NCI-H1417 (cell line): Measurements from ENCODE around the gene PDGFD.
A peak's percentile ranks its signal among the peaks of the same experiment; 100 is the strongest.

ENCODE experiments used
- DNase-seq, 3 experiments: peaks; one replicate each; lab custom pipeline; 2025; lab: John Stamatoyannopoulos, UW

PDGFD gene

DNA sequence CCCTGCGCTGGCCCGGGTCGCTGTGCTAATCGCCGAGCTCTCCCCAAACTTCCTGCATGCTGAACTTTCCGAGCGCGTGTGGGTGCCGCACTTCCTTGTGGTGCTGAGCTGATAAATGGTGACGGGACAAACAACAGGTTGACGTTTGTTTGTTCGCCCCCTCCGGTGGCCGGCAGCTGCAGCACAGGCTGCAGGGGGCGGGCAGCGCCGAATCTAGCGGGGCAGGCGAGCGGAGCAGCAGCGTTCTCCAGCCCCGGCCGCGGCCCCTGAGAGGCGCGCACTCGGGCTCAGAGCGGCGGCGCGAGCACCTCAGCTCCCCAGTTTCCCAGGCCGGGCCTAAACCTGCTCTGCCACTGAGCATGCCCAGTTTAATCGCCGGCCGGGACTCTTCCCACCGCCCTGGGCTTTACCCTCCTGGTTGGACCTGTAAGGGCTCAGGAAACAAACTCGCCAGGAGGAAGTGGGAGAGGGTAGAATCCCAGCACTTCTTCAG, at the start of gene PDGFD:
Gene PDGFD (minus strand): TSS at position 120 of the 493 bp plus-strand sequence.
- peak in 2 of 3 experiments; percentile 46 to 65 for DNase-seq

DNA sequence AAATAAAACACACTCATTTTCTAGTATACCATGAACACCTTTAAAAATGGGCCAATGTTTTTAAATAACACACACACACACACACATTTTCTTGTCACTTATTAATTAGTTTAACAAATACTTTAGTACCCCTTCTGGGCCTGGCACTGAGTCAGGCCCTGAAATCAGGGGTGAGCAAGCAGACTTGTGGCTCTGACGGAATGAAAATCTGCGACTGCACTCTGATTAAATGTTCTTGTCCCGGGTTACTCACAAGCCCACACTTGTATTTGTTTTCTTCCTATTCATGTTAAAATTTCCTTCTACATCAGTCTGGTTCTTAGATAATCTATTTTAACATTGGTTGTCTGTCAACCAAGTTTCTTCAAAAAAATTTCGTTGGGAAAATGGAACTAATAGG, 43.0 kb upstream of the PDGFD start:
- DNase-seq, result no peak

DNA sequence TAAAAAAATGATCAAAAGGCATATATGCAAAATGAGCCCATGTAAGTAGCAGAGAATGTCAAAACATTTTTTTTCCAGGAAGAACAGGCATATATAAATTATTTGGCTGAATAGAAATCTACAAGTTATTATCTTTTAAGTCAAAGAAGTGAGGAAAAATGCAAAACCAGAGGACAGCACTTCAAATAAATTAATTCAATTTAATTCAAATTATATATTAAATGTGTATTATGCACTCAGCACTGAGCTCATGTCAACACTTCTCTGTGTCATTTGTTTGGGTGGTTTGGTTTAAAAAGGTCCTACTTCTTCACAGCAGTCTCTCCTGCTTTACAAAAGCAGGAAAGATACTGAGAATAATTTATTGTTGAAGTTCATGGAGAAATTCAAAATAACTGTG, 41.9 kb upstream of the PDGFD start:
- DNase-seq, result no peak

DNA sequence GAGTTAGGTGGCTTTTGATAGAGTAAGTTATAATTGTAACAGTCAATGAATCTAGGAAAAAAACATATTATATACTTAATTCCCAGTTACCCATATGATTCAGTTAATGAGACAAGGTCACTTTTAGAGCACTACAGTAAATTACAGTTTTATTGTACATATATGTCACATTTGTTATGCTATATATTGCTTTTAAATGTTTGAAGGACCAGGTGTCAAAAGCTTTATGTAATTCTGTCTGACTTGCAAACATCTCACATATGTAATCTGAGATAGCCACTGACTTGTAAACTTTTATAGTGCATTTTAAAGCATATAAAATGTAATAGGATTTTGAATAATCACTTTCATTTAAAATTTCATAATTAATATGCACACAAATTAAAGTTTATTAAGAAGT, 36.7 kb upstream of the PDGFD start:
- DNase-seq, result no peak

DNA sequence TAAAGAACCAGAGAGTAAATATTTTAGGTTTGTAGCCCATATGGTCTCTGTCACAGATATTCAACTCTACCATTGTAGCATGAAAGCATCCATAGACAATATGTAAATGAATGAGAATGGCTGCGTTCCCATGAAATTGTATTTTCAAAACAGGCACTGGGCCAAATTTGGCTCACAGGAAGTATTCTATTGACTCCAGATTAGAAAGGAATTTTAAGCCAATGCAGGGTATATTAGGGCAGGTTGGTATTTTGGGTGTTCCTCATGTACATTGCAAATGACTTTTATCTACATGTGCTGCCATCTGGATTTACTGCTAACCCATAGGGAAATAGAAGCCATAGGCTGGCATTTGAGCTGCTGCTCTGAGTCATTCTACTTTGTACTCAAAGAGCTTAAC, 35.1 kb upstream of the PDGFD start:
- DNase-seq, result no peak

DNA sequence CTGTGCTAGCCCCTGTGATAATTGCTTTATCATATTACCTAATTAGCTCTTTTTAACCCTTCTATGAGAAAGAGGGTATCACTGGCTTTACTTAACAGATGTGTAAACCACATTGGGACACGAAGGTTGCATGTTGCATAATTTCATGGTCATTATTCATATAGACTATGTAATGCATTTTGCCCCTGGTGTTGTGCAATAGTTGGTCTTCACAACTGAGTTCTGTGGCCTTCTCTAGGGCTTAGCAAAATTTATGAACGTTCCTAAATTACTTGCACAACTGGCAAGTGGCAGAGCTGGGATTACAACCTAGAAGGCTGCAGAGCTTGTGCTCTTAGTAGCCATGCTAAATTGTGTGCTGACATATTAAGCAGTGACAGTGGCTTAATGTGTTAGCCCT, 34.6 kb upstream of the PDGFD start:
- peak in 1 of 3 experiments; percentile 25 for DNase-seq

DNA sequence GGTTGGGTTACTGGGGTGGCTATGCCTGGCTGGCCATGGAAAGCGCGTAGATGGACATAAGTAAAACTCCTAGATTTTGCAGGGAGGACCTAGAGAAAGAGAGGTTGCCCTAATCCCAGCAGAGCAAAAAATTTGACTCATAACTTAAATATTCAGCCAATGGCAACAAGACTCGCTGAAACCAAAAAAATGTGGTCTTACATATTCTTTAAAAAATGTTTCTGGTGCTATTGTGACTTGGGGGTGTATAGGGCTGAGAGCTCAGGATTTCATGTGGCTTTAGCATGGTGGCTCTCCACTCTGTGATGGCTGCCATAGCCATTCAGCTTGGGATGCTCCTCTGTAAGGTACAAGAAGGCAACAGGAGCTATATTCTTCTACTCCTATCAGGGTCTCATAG, 27.2 kb upstream of the PDGFD start:
- no peak for DNase-seq

DNA sequence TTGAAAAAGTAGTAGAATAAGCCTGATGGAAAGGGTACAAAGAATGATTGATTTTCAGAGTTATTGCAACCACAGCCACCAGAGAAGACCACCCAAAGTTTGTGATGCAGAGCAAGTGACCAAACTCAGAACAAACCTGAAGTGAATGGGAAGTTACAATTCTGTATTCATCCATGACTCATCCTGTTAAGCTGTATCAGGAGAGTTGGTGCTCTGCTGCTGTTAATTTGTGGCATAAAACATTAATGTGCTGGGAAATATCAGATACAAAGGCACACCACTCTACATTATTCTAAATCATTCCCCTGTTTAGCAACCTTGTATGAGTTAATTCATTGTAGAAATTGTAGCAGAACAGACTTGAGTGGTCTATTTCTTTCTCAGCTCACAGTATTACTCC, 19.6 kb upstream of the PDGFD start:
- no peak for DNase-seq

DNA sequence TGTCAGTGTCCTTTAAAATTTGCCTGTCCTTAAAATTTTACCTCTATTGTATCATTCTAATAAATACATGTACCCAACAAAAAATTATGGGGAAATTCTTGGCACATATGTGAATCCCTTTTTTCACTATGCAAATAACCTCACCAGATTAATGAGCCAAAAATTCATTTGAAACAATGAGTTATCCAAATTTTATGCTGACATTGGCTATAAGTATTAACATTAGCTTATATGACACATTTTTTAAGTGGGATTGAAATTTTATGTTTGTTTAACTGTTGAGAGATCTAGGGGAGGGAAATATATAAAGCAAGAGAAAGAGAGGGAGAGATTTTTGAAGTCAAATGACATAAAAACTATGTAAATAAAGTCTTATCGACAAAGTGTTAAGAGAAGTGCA, 11.8 kb upstream of the PDGFD start:
- no peak for DNase-seq

DNA sequence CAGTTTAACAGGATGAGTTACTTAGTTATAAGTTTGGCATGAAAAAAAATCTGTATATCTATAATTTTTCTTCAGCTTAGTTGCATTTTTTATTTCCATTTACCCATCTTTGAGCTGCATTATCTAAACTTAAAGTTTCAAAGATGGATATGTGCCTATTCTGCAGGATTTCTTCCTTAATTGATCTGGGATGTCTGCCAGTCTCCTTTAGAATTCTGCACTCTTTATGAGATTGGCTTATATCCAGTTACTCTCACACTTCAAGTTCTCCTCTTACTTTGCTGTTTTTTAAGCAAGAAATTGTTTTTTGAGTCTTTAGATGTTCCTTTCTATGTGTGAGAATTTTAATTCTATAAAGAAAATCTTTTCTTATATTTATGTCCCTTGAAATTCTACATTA, 5.1 kb upstream of the PDGFD start:
- DNase-seq, result no peak

DNA sequence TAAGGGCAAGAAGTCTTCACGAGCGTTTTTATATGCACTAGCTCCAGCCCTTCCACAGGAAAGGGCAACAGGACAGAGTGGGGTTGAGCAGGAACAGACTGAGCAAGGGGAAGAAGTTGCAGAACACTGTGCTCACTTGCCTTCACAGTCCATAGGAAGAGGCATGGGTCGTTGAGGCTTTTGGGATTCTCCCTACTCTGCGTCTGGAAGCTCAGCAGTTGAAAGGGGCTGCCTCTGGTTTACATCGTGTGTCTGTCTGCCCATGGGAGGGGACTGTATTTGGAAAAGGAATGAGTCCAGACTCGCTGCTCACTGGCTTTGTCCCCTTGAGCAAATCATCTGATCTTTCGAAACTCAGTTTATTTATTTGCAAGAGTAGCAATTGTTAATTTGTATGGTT, 1.1 kb upstream of the PDGFD start:
- no peak for DNase-seq

DNA sequence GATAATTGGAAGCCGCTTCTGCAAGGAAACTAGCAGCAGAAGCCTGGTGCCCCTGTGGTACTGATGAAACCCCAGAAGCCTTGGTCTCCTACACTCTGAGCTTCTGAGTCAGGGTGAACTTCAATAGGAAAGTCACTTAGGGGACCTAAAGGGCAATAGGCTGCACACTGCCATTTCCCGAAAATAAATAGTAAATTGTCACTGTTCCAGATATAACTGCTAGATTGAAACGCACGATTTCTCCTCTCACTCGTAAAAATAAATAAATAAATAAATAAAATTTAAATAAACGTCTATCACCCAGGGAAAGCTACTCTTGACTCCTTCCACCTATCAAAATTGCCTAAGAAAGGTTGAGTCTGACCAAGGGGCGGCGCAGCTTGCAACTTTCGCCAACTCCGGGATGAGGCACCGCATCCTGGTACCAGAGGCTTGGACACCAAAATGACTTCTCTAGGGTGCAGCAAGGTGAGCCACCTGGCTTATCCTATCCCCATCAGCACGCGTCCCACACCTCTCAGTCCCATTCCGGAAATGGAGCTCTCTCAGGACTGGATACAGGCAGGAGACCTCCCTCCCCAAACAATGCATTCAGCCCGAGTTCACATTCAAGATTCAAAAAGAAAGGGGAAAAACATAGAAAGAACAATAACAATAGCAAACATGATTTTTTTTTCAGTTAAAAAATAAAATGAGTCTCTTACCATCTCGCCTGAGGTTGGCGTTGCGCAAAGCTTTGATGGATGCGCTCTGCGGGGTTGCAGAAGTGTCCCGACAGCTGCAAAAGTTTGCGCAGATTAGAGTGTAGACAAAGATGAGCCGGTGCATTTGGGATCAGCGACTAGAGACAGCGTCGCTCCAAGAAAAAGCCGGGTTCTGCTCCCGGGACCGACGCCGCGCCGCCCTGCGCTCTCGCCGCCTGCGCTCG, 583 bp downstream of the PDGFD start:
- DNase-seq, result no peak

DNA sequence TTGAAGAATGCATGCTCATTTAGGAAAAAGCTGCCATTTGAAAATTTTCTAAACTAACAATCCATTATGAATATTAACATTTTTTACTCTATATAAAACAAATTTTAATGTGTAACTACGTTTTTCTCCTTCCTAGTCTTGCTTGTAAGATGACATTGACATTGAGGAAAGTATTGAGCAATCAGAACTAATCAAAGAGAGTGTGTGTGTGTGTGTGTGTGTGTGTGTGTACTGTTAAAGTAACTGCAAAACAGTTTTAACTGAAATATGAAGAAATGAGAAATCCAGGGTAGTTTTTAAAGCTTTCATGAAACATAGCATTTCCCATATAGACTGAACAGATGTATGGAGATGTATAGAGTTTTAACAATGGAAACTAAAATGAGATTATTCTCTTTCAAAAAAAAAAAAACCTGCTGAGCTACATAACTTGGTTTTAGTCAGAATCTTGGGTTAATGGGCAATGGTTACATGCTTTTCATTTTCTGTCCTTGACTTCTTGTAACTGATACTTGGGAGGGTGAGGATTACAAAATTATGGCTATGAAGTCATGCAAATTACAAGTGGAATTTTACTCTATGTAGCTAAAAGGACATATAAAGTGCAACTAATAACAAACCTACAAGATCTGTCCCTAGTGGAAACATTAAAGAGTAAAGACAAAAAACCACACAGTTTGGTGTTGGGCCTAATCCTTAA, 2.0 kb downstream of the PDGFD start:
- DNase-seq, result no peak

DNA sequence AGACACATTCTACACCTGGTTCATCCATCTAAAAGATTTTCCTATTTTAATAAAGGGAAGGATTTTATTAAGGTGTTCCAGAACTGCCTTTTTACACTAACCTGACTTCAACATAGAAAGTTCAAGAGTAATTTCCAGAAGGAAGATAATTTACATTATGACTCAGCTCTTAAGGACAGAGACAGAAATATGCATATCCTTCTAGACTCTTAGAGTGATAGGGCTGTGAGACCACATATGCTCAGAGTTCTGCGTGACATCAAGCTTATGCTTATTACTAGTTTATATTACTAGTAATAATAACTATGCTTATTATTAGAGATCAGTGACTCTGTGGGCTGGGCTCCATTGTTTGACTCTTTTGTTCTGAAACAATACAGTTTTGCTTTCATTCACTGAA, 4.6 kb downstream of the PDGFD start:
- peak in 1 of 3 experiments; percentile 18 for DNase-seq

DNA sequence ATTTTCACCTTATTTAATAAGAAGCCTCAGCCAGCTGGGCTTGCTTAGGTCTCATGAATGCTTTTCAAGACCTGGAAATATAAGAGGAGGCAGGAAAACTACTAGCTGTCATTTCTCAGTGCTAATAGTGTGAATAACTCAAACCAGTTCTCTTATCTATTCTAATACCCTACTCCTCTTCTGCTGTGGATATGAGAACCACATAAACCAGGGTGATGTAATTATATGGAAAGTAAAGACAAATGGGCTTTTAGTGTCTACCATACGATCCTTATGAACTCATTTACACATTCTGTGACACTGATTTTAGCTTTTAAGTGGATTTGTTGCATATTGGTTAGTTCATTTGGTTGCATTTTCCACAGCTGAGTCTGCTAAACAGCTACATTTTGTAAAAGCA, 8.6 kb downstream of the PDGFD start:
- no peak for DNase-seq

DNA sequence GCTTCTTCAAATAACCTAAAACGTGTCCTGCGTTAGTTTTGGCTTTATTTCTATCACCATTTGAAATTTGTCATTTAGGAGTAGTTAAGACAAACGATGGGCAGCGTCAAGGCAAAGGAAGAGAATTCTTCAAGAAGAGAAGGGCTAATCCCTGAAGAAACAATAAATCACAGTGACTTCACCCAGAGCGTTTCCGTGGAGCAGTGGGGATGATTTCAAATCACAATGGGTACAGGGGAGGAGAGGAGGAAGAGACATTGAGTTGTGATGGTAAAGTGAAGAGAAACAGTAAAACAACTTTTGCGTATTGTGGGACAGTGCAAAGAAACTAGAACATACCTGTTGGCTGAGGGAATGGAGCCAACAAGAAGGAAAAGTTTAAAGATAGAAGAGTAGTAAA, 9.7 kb downstream of the PDGFD start:
- no peak for DNase-seq

DNA sequence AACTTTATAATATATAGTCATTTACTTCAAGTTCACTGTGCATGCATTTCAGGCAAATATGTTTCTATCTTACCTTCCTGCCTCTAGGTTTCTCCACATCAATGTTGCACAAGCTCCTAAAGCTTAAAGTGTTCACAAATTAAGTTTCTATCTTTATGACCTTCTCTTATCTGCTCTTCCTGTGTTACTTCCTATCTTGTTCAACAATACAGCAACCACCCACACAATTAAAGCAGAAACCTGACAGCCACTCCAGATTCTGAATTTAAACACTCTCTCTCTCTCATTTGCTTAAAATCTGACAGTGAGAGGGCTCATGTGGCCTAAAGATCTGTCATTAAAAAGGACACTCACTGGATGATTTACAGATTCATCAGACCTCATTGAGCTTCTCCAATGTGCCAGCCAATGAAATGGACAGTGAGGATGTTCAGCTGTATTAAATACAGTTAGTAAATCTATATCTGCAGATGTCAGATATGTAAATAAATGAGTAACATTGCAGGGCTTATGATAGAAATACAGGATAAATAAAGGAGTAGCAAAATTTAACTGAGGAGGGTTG, 10.9 kb downstream of the PDGFD start:
- peak; percentile 22 to 81 (median 67) for DNase-seq

DNA sequence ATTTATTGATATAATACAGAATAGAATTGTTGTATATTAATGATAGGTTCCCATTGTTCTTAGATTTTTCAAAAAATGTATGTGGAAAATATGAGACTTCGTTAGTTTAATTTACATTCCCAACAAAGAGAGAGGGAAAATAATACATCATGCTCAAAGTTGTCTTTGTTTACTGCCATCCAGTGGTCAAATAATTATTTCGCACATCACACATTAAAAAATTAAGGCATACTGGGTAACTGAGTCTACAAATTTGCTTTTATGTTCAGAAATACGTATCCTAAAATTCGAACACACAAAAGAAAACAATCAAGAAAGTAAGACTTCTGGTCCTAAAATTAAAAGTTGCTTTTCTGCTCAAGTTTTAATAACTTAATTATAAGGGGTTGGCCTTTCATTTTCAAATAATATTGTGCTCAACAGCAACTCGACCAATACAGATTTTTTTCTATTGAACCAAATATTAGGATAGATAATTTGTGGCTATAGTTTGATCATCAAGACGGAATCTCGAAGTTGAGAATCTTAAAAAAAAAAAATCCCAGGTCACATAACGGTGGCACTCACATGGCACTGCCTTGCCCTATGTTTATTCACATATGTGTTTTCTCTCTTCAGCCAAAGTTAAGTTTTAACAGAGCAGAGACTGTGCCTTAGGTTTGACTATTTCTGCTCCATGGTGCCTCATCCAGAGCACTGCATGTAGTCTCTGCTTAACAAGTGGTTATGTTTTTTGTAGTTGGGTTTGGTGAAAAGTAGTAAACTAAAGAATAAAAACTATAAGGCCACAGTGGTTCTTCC, 12.3 kb downstream of the PDGFD start:
- peak in 1 of 3 experiments; percentile 19 for DNase-seq

DNA sequence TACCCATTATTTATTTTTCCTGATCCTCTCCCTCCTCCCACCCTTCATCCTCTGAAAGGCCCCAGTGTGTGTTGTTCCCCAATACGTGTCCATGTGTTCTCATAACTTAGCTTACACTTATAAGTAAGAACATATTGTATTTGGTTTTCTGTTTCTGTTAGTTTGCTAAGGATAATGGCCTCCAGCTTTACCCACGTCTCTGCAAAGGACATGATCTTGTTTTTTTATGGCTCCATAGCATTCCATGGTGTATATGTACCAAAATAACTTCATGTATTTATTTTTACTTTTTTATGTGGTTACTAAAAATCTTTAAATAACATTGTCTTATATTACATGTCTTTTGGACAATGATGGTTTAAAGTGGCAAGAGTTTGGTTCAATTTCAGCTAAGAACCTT, 15.2 kb downstream of the PDGFD start:
- DNase-seq, result no peak

DNA sequence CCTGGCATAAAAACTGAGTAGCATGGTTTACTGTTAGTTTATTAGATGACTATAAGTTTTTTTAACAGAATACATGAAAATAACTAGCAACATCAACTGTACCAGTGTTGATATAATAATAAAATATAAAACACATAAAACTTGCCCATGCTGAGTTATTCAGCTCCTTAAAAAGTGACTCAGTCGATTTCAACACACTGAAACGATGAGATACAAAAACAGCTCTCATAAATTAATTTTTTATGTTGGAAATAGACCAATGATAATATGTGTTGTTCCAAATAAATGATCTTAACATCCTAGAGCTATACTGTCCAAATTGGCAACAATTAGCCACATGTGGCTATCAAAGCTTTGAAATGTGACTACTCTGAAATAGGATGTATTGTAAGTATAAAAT, 15.9 kb downstream of the PDGFD start:
- no peak for DNase-seq

DNA sequence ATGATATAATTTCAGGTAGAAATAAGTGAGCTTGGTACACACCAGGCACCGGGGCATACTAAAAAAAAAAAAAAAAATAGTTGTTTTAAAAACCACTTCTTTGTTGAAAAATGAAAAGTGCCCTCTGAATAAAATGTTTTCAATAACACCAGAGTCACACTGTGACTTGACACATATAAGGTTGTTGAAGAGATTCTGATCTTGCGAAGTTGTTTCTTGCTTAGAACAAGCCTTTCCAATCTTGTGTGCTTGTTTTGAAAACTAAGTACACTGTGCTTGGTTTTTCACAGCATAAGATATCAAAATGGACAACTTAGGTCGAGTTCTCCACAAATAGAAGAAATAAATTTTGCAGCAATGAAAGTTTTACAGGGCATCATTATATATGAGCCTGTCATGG, 17.0 kb downstream of the PDGFD start:
- DNase-seq, result no peak

DNA sequence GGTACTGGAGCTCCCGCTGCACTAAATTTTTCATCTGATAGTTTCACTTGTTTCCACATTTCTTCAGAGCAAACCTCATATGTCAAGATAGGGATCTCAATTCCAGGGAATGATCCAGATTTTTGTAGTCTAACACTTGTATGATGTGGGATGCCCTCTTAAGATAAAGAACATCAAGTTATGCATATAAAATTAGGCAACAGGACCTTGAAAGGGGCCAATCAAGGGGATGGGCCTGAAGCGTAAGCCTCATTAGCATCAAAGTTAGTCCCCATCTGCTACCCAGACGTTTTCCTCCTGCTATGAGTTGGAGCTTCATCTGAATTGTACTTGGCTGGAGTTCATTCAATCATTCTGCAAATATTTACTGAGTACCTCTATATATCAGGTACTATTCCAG, 17.5 kb downstream of the PDGFD start:
- DNase-seq, result peak in 1 of 3 experiments; percentile 31
